Measurements from ENCODE around the gene JMJD7.

JMJD7 gene

GRCh38 chr15:41884458-41884857, 56.6 kb downstream of the JMJD7 start:
- no peak for DNase-seq (ENCODE audit: low spot score)

- no peak for DNase-seq (ENCODE audit: low spot score)
Measured at GRCh38 chr15:41885321-41885720, 57.4 kb downstream of the JMJD7 start.

GRCh38 chr15:41885841-41886240, 57.9 kb downstream of the JMJD7 start:
- DNase-seq (ENCODE audit: low spot score) = no peak

- DNase-seq (ENCODE audit: low spot score) = no peak
Measured at GRCh38 chr15:41886741-41887140, 58.8 kb downstream of the JMJD7 start.

GRCh38 chr15:41887161-41887560, 59.3 kb downstream of the JMJD7 start:
- no peak for DNase-seq (ENCODE audit: low spot score)

Data from pons (tissue), 1 donor.